ENCODE results near the gene C3AR1. TPM values are rescaled to one million over a fixed set of nuclear protein-coding genes. Genes with fewer than 3 reads are reported as not detected.

C3AR1 gene
- total and polyA plus RNA-seq, 2 of the 13 experiments (the other 11 are each of a cell fraction or from before 2014, with no cell fraction given) = not detected

DNA sequence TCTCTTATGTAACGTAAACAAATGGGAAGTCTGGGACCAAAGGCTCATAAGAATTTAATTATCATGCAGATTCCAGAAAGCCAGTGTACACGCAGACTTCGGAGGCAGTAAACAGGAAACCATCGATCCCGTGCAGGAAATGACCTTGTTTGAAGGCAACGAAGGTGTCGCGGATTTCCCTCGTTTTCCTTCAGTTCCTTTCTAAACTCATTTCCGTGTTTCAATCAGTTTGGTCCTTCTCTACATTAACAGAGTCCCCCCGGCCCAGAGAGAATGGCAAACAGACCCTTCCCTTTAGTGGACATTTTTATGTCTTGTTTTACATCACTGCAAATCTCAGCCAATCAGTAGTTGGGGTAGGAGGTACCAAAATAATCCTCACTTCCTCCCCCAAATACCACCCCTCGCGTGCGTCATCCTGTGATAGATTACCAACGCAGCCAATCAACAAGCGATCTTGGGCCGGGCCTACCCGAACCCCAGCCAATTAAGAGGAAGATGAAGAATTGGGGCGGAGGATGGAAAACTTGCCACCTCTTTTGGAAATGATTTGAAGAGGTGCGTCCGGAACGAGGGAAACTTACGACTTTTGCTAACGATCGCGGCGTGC lies 39.8 kb downstream of the C3AR1 start (continued):
- TF ChIP-seq TFDP2 (CRISPR knock-in tag; IDR thresholded peaks at IDR 0.05) (no peak), PAX8 (CRISPR knock-in tag; IDR thresholded peaks at IDR 0.05; ENCODE audit: borderline replicate concordance) (no peak), MATR3 (CRISPR knock-in tag; IDR thresholded peaks at IDR 0.05) (no peak), PITX1 (CRISPR knock-in tag; IDR thresholded peaks at IDR 0.05) (no peak; the same call in 1 of the 2 replicates), NFKBIZ (CRISPR knock-in tag; IDR thresholded peaks at IDR 0.05) (no peak), ZNF710 (CRISPR knock-in tag; IDR thresholded peaks at IDR 0.05; ENCODE audit: borderline replicate concordance) (no peak), CENPT (CRISPR knock-in tag; IDR thresholded peaks at IDR 0.05; ENCODE audit: low read depth) (no peak), ZNF883 (CRISPR knock-in tag; IDR thresholded peaks at IDR 0.05; ENCODE audit: not compliant biosample characterization) (no peak), ZNF530 (CRISPR knock-in tag; IDR thresholded peaks at IDR 0.05; ENCODE audit: low read depth) (no peak), RBAK (CRISPR knock-in tag; IDR thresholded peaks at IDR 0.05) (no peak), ZFP1 (CRISPR knock-in tag; IDR thresholded peaks at IDR 0.05) (no peak), ZNF724P (CRISPR knock-in tag; IDR thresholded peaks at IDR 0.05; ENCODE audit: borderline replicate concordance) (no peak; the same call in 1 of the 2 replicates), ZNF343 (CRISPR knock-in tag; IDR thresholded peaks at IDR 0.05) (no peak)
- TF ChIP-seq, protein P1, sequence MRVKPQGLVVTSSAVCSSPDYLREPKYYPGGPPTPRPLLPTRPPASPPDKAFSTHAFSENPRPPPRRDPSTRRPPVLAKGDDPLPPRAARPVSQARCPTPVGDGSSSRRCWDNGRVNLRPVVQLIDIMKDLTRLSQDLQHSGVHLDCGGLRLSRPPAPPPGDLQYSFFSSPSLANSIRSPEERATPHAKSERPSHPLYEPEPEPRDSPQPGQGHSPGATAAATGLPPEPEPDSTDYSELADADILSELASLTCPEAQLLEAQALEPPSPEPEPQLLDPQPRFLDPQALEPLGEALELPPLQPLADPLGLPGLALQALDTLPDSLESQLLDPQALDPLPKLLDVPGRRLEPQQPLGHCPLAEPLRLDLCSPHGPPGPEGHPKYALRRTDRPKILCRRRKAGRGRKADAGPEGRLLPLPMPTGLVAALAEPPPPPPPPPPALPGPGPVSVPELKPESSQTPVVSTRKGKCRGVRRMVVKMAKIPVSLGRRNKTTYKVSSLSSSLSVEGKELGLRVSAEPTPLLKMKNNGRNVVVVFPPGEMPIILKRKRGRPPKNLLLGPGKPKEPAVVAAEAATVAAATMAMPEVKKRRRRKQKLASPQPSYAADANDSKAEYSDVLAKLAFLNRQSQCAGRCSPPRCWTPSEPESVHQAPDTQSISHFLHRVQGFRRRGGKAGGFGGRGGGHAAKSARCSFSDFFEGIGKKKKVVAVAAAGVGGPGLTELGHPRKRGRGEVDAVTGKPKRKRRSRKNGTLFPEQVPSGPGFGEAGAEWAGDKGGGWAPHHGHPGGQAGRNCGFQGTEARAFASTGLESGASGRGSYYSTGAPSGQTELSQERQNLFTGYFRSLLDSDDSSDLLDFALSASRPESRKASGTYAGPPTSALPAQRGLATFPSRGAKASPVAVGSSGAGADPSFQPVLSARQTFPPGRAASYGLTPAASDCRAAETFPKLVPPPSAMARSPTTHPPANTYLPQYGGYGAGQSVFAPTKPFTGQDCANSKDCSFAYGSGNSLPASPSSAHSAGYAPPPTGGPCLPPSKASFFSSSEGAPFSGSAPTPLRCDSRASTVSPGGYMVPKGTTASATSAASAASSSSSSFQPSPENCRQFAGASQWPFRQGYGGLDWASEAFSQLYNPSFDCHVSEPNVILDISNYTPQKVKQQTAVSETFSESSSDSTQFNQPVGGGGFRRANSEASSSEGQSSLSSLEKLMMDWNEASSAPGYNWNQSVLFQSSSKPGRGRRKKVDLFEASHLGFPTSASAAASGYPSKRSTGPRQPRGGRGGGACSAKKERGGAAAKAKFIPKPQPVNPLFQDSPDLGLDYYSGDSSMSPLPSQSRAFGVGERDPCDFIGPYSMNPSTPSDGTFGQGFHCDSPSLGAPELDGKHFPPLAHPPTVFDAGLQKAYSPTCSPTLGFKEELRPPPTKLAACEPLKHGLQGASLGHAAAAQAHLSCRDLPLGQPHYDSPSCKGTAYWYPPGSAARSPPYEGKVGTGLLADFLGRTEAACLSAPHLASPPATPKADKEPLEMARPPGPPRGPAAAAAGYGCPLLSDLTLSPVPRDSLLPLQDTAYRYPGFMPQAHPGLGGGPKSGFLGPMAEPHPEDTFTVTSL (CRISPR knock-in tag; IDR thresholded peaks at IDR 0.05; ENCODE audit: borderline replicate concordance) = no peak
- TF ChIP-seq, protein P2, sequence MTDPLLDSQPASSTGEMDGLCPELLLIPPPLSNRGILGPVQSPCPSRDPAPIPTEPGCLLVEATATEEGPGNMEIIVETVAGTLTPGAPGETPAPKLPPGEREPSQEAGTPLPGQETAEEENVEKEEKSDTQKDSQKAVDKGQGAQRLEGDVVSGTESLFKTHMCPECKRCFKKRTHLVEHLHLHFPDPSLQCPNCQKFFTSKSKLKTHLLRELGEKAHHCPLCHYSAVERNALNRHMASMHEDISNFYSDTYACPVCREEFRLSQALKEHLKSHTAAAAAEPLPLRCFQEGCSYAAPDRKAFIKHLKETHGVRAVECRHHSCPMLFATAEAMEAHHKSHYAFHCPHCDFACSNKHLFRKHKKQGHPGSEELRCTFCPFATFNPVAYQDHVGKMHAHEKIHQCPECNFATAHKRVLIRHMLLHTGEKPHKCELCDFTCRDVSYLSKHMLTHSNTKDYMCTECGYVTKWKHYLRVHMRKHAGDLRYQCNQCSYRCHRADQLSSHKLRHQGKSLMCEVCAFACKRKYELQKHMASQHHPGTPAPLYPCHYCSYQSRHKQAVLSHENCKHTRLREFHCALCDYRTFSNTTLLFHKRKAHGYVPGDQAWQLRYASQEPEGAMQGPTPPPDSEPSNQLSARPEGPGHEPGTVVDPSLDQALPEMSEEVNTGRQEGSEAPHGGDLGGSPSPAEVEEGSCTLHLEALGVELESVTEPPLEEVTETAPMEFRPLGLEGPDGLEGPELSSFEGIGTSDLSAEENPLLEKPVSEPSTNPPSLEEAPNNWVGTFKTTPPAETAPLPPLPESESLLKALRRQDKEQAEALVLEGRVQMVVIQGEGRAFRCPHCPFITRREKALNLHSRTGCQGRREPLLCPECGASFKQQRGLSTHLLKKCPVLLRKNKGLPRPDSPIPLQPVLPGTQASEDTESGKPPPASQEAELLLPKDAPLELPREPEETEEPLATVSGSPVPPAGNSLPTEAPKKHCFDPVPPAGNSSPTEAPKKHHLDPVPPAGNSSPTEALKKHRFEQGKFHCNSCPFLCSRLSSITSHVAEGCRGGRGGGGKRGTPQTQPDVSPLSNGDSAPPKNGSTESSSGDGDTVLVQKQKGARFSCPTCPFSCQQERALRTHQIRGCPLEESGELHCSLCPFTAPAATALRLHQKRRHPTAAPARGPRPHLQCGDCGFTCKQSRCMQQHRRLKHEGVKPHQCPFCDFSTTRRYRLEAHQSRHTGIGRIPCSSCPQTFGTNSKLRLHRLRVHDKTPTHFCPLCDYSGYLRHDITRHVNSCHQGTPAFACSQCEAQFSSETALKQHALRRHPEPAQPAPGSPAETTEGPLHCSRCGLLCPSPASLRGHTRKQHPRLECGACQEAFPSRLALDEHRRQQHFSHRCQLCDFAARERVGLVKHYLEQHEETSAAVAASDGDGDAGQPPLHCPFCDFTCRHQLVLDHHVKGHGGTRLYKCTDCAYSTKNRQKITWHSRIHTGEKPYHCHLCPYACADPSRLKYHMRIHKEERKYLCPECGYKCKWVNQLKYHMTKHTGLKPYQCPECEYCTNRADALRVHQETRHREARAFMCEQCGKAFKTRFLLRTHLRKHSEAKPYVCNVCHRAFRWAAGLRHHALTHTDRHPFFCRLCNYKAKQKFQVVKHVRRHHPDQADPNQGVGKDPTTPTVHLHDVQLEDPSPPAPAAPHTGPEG (CRISPR knock-in tag; IDR thresholded peaks at IDR 0.05) = 0 out of 2 replicates have a peak, but pooled peaks have one; percentile 17

Measured in HepG2 (cell line).